Measurements from ENCODE around the gene EPB41L3. TPM values are rescaled to one million over a fixed set of nuclear protein-coding genes. Genes with fewer than 3 reads are reported as not detected.

EPB41L3 gene
- total RNA-seq, 3 donors from 2014 or later: 35.4 to 178 (median 90.5) TPM

GRCh38 chr18:5537860-5538259 lies 5.9 kb downstream of the EPB41L3 start:
- Histone ChIP-seq H3K4me1 (no peaks in the 10 kb centered on the region), H3K9me3 (no peaks in the 10 kb centered on the region), H3K27ac (no peak overlapping the region), H3K36me3 (no peaks in the 10 kb centered on the region), H3K27me3 (peaks cover 0 to 9% of the 10 kb centered on the region in 2 donors), H3K4me3 (no peak overlapping the region)
- TF ChIP-seq POLR2A (IDR thresholded peaks at IDR 0.05) (no peak), POLR2AphosphoS5 (IDR thresholded peaks at IDR 0.05) (no peak)
- intact Hi-C loops (cut with DNase I; ENCODE audit: low total_unique reads): loop anchor here (1.0 kb wide), 1 partner anchor 26 kb away; no protein-coding TSS in a partner anchor
- DNase-seq (ENCODE audit: low spot score in 2 of 2): no peak

DNA sequence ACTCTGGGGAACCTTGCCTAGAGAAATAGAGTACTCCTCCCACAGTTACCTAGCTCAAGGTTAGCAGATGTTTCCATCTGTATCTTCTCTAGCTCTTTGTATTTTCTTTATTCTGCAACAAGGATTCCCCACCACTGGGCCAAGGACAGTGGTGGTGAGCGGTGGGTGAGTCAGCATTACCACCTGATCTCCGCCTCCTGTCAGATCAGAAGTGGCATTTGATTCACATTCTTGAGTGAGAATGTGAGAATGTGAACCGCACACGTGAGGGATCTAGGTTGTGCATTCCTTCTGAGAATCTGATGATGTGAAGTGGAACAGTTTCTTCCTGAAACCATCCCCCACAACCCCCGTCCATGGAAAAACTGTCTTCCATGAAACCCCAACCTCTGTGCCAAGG lies 9.0 kb downstream of the EPB41L3 start:
- Histone ChIP-seq H3K4me3 (no peak overlapping the region), H3K4me1 (no peaks in the 10 kb centered on the region), H3K36me3 (no peaks in the 10 kb centered on the region), H3K27ac (no peak overlapping the region), H3K9me3 (no peaks in the 10 kb centered on the region), H3K27me3 (no peaks in the 10 kb centered on the region)
- intact Hi-C loops (cut with DNase I; ENCODE audit: low total_unique reads): no loop called here
- no peak for DNase-seq (ENCODE audit: low spot score in 2 of 2)
- TF ChIP-seq, protein P1, sequence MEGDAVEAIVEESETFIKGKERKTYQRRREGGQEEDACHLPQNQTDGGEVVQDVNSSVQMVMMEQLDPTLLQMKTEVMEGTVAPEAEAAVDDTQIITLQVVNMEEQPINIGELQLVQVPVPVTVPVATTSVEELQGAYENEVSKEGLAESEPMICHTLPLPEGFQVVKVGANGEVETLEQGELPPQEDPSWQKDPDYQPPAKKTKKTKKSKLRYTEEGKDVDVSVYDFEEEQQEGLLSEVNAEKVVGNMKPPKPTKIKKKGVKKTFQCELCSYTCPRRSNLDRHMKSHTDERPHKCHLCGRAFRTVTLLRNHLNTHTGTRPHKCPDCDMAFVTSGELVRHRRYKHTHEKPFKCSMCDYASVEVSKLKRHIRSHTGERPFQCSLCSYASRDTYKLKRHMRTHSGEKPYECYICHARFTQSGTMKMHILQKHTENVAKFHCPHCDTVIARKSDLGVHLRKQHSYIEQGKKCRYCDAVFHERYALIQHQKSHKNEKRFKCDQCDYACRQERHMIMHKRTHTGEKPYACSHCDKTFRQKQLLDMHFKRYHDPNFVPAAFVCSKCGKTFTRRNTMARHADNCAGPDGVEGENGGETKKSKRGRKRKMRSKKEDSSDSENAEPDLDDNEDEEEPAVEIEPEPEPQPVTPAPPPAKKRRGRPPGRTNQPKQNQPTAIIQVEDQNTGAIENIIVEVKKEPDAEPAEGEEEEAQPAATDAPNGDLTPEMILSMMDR (IDR thresholded peaks at IDR 0.05): no peak
- TF ChIP-seq POLR2A (IDR thresholded peaks at IDR 0.05) (no peak), POLR2AphosphoS5 (IDR thresholded peaks at IDR 0.05) (no peak)

DNA sequence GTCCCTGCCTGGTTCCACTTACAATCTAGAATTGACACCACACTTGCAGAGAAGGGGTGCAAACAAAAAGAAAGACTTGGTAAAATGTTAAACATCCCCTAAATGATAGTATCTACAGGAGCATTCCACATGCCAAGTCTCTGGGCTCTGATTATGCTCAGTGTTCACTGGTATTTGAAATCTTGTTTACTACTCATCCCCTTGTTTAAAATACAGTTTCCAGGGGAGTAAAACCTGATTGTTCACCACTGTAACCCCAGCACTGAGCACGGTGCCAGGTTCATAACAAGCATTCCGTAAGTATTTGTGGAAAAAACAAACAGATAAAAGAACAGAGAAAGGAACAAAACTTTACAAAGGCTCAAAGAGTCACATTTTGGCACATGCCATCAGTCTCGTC lies 11.7 kb downstream of the EPB41L3 start:
- Histone ChIP-seq H3K4me3 (no peak overlapping the region), H3K27ac (no peak overlapping the region)
- TF ChIP-seq POLR2A (IDR thresholded peaks at IDR 0.05): no peak
- TF ChIP-seq POLR2AphosphoS5 (IDR thresholded peaks at IDR 0.05): no peak
- TF ChIP-seq, protein P1 (IDR thresholded peaks at IDR 0.05): no peak

GRCh38 chr18:5530629-5531178 lies 13.1 kb downstream of the EPB41L3 start:
- H3K27me3 ChIP-seq: no peaks in the 10 kb centered on the region
- intact Hi-C loops (cut with DNase I; ENCODE audit: low total_unique reads): no loop called here
- no peaks in the 10 kb centered on the region for H3K9me3 ChIP-seq
- no peak overlapping the region for H3K27ac ChIP-seq
- TF ChIP-seq, protein P1 (IDR thresholded peaks at IDR 0.05): no peak
- TF ChIP-seq POLR2A (IDR thresholded peaks at IDR 0.05): no peak
- TF ChIP-seq POLR2AphosphoS5 (IDR thresholded peaks at IDR 0.05): no peak
- no peaks in the 10 kb centered on the region for H3K4me1 ChIP-seq
- H3K36me3 ChIP-seq: no peaks in the 10 kb centered on the region
- no peak overlapping the region for H3K4me3 ChIP-seq
- no peak for DNase-seq (ENCODE audit: low spot score in 2 of 2)

More for the DNA sequence above, 11.7 kb downstream of the EPB41L3 start:
- intact Hi-C loops (cut with DNase I; ENCODE audit: low total_unique reads): no loop called here
- Histone ChIP-seq H3K4me1 (no peaks in the 10 kb centered on the region), H3K27me3 (no peaks in the 10 kb centered on the region), H3K9me3 (no peaks in the 10 kb centered on the region), H3K36me3 (no peaks in the 10 kb centered on the region)
- DNase-seq (ENCODE audit: low spot score in 2 of 2): no peak

- Histone ChIP-seq H3K9me3 (no peaks in the 10 kb centered on the region), H3K4me1 (no peaks in the 10 kb centered on the region)
Observed at GRCh38 chr18:5529471-5529870, 14.3 kb downstream of the EPB41L3 start.

More at GRCh38 chr18:5529471-5529870, 14.3 kb downstream of the EPB41L3 start:
- no peak for TF ChIP-seq POLR2A (IDR thresholded peaks at IDR 0.05)
- TF ChIP-seq, protein P1 (IDR thresholded peaks at IDR 0.05): no peak
- no peaks in the 10 kb centered on the region for H3K36me3 ChIP-seq
- intact Hi-C loops (cut with DNase I; ENCODE audit: low total_unique reads): no loop called here
- no peaks in the 10 kb centered on the region for H3K27me3 ChIP-seq
- H3K27ac ChIP-seq: no peak overlapping the region
- no peak for DNase-seq (ENCODE audit: low spot score in 2 of 2)
- H3K4me3 ChIP-seq: no peak overlapping the region
